Anterior cingulate cortex (tissue), 58 donors: ENCODE data around the gene MTFR1L.

ENCODE experiments used
- DNase-seq, 58 donors: peaks; one replicate each; lab custom pipeline; 2025; lab: John Stamatoyannopoulos, UW

MTFR1L gene

DNA sequence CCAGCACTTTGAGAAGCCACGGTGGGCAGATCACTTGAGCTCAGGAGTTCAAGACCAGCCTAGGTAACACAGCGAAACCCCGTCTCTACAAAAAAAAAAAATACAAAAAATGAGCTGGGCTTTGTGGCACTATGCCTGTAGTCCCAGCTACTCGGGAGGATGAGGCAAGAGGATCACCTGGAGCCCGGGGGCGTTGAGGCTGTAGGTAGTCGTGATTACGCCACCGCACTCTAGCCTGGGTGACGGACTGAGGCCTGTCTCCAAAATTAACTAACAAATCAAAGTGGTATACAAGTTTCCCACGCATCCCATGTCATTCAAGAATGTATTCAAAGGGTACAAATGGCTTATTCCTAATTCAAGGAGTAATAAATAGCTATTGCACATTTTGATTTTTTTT lies 37.1 kb downstream of the MTFR1L start:
- DNase-seq, result no peak

DNA sequence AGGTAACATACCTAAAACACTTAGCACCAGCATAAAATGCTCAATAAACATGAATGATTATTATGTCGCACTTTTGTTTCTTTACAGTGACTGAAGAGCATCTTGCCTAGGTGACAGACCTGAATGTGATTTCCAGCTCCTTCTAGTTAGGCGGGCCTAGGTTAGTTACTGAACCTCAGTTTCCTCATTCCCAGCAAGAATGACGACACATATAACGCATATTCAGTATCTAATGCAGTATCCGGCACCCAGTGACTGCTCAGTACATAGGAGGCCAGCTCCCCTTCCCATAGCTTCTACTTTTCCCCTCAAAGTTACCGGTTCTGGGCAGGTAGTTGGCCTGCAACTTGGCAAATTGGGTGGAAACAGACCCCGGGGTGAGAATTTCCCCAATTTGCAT lies 38.7 kb downstream of the MTFR1L start:
- no peak for DNase-seq

- peak in 55 of 58 donors; percentile 17 to 87 (median 54) for DNase-seq
Observed at GRCh38 chr1:25858906-25859789, 39.4 kb downstream of the MTFR1L start, which contains the start of gene AUNIP. Gene AUNIP (minus strand): TSS chr1:25859457. CDS start chr1:25859357, 100 bp downstream.

DNA sequence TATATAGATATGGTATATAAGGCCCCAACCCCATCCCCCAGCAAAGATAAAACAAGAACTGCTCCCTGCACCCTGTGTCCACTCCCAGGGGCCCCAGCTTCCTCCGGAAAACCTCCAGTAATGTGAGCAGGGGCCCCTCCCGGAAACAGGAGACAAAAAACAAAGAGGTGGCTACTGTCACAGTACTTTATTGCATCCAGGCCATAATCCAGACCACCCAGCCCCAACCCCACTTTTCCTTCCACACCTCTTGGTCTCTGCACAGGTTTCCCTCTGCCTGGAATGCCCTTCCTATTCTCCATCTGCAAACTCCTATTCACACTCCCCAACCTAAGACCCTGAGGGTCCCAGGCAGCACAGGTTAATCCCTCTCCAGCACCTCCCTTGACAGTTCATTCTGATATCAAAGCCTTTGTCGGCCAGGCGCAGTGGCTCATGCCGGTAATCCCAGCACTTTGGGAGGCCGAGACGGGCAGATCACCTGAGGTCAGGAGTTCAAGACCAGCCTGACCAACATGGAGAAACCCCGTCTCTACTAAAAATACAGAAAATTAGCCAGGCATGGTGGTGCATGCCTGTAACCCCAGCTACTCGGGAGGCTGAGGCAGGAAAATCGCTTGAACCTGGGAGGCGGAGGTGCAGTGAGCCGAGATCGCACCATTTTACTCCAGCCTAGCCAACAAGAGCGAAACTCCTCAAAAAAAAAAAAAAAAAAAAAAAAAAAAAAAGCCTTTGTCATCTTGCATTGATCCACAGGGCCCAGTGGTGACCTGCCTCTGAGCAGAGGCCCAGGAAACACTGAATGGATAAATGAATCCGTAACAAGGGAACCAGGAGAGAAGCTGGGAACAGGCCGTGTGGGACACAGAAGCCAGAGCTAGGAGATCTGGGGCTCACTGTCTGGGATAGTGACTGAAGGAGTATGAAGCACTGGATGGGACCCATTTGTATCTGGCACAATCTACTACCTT lies 41.8 kb downstream of the MTFR1L start:
- no peak for DNase-seq

GRCh38 chr1:25862785-25863485 lies 43.2 kb downstream of the MTFR1L start:
- DNase-seq, result no peak

- DNase-seq, result no peak
Observed at GRCh38 chr1:25863486-25864262, 43.9 kb downstream of the MTFR1L start.

- DNase-seq, result no peak
Observed at GRCh38 chr1:25864434-25864833, 44.7 kb downstream of the MTFR1L start.

DNA sequence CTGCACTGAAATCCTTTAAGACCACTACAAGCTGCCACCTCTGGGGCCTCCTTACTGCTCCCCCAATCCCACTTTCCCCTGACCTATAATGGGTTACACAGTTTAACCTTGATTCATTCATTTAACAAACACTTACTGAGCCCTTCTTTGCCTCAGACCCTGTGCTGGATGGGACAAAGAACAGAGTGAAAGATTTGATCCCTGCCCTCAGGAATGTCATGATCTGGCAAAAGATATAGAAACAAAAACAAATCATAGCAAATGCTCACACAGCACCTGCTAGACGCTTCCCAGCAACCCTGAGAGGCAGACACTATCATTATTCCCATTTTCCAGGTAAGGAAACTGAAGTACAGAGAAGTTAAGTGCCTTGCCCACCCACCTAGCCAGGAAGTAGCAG lies 46.5 kb downstream of the MTFR1L start:
- DNase-seq, result no peak

GRCh38 chr1:25867210-25867991 lies 47.6 kb downstream of the MTFR1L start:
- no peak for DNase-seq

DNA sequence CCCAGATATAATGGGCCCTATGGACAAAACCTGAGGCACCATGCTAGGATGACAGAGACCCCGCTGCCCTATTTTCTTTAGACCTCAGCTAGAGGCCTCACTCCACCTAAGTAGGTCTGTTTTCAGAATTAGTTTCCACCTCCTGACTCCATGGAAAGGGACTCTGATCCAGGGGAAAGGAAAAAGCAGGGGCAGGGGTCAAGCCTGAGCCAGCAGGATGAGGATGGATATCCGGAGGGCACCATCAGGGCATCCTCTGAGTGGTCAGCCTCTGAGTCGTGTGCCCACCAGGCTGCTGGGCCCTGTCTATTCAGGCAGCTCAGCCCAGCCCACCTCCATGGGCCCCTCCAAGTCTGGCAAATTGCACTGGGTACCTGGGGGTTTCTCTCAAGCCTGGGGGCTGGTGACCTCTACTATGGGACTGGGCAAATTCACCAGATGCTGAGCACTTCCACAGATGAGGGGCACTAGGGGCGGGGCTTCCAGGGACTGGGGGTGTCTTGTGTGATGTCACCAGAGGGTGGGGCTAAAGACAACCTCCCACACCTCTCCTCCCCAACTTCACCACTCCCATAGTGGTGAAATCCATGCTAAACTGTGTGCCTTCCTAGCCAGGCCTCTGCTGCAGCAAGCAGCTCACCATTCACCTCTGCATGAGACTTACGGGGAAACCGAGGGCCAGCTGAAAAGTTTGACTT lies 50.3 kb downstream of the MTFR1L start:
- no peak for DNase-seq

DNA sequence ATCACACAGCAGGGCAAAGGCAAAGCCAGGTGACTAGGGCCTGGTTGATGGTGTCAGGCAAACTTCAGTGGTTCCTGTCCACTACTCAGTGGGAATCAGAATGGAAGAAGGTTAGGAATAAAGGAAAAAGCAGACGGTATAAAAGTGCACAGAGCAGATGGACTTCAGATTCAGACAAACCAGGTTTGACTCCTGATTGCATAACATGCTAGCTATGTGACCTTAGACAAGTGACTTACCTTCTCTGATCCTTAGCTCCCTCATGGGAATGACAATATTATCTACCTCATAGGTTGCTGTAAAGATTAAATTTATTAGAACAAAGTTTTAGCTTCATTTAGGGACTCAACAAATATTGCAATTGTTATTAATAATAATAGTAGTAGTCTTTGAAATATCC lies 50.9 kb downstream of the MTFR1L start:
- no peak for DNase-seq

GRCh38 chr1:25871086-25871703 lies 51.4 kb downstream of the MTFR1L start:
- DNase-seq, result no peak

DNA sequence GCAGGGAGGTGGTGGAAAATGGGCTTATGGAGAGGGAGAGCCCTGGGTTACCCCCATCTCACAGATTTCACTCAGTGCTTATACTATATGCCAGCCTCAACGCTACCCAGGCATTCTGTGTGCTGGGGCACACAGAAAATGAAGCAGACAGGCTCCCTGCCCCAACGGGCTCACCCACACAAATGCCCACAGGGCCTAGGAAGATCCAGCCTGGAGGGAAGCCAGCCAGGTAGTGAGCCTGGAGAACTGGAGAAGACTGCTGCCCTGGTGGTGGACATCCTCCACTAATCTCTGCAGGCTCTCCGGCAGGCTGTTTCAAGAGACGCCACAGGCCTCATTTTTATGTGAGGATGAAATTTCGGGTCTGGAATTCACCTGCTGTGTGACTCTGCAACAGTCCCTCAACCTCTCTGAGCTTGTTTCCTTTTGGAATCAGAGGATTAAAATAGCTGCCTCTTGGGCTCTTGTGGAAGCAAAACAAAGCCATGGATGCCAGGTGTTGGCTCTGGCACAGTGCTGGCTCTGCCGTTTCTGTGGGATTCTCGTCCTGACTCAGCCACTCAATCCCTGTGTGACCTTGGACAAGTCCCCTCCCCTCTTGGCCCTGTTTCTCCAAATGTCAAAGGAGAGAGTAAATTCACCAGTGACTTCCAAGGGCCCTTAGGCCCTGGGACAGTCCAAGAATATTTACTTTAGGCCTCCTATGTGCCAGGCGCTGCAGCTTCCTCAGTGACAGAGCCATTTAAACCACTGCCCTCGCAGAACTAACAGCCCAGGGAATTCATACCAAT lies 52.1 kb downstream of the MTFR1L start:
- DNase-seq, result no peak

GRCh38 chr1:25872713-25873112 lies 53.0 kb downstream of the MTFR1L start:
- no peak for DNase-seq

- DNase-seq, result peak in 2 of 58 donors; percentile 17 to 19
Observed at GRCh38 chr1:25873120-25873519, 53.4 kb downstream of the MTFR1L start.

- no peak for DNase-seq
Observed at GRCh38 chr1:25874209-25874608, 54.5 kb downstream of the MTFR1L start.

GRCh38 chr1:25874635-25875153 lies 54.9 kb downstream of the MTFR1L start:
- no peak for DNase-seq
